GM12801 (cell line): ENCODE measurements around the gene WFDC6.

Experiments
- CTCF ChIP-seq: IDR thresholded peaks from one replicate; pipeline ENCODE4 v1.5.1; 2011; ENCODE audit warnings: control low read depth; ENCODE audit not compliant: insufficient read length; ENCODE audit errors: extremely low read depth

The WFDC6 gene

DNA sequence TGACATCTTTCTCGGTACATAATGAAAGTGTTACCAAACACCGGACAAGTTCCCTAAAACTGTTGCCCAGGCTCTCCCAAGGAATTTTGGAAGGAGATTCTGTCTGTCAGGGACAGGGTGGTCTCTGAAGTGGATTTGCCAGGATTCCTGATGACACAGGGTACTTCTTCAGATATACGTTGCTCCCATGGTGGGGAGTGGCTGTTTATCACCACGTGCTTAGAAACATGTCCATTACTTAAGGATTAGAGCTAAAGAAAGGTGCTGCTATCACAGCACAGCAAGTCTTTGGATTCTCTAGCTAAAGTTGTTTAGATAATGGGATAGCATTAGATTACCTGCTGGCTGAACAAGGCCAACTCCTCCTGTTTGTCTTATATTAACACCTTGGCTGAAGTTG lies 30.2 kb downstream of the WFDC6 start:
- TF ChIP-seq CTCF = no peak

DNA sequence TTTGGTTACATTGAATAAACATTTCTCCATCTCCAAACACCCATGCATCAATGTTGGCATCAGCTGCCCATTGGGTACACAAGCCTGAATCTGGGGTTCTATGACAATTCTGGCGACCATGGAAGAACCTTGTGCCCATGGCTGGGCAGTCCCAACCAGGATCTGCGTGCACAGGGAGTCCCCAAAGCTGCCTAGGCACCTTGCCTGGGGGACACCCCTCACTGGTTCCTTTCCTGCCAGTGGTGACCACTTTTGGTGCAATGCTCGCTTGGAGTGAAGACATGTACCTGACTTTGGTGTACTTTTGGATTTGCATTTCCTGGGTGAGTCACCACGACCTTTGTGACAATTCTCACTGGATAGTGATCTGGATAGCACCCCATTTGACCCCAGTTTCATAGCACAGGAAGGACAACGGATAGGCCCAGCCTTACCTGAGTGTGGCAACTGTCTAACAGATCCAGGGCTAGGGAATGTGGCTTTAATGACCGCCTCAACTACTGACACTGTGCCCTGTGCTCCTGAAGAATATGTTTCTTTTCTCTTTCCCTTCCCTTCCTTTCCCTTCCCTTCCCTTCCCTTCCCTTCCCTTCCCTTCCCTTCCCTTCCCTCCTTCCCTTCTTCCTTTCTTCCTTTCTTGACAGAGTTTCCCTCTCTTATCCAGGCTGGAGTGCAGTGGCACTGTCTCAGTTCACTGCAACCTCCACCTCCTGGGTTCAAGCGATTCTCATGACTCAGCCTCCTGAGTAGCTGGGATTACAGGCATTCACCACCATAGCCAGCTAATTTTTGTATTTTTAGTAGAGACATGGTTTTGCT lies 31.0 kb downstream of the WFDC6 start:
- no peak for TF ChIP-seq CTCF

GRCh38 chr20:45507011-45507820 lies 32.1 kb downstream of the WFDC6 start:
- TF ChIP-seq CTCF = no peak

GRCh38 chr20:45506398-45506797 lies 32.9 kb downstream of the WFDC6 start:
- TF ChIP-seq CTCF = no peak

DNA sequence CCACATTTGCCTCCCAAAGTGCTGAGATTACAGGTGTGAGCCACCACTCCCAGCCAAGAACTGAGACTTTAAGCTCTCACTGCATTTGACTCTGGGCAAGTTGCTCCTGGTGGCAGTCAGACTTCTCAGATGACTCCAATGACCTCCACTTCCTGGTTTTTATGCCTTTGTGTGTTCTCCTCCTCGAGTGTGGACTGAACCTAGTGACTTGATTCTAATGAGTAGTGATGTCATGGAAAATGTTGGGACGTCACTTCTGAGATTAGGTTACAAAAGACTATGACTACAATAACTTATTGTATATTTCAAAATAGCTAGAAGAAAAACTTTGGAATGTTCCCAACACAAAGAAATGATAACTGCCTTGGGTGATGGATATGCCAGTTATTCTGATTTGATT lies 35.9 kb downstream of the WFDC6 start:
- TF ChIP-seq CTCF = no peak

DNA sequence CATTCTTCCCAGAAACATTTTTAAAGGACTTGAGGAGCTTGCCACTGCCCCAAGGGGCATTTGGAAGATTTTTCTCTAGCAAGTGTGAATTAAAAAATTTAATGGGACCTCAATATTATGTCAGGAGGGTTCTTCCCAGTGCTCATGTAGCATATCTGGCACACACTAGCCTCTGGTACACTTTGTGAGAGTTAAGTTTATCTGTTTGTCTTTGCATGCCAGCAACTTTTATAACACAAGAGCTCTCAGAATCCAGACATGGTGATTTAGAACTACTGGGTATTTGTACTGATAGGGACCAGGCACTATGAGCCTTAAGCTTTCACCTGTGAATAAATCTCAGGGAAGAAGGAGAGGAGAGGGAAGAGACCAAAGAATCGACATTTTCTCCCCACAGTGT lies 36.7 kb downstream of the WFDC6 start:
- TF ChIP-seq CTCF = no peak

GRCh38 chr20:45501600-45501999 lies 37.7 kb downstream of the WFDC6 start:
- no peak for TF ChIP-seq CTCF
